ENCODE measurements around the gene SLC11A1. TPM values are rescaled to one million over a fixed set of nuclear protein-coding genes. Genes with fewer than 3 reads are reported as not detected.

SLC11A1 gene
- total RNA-seq, 2 donors from 2014 or later: 1.1 to 1.8 TPM

DNA sequence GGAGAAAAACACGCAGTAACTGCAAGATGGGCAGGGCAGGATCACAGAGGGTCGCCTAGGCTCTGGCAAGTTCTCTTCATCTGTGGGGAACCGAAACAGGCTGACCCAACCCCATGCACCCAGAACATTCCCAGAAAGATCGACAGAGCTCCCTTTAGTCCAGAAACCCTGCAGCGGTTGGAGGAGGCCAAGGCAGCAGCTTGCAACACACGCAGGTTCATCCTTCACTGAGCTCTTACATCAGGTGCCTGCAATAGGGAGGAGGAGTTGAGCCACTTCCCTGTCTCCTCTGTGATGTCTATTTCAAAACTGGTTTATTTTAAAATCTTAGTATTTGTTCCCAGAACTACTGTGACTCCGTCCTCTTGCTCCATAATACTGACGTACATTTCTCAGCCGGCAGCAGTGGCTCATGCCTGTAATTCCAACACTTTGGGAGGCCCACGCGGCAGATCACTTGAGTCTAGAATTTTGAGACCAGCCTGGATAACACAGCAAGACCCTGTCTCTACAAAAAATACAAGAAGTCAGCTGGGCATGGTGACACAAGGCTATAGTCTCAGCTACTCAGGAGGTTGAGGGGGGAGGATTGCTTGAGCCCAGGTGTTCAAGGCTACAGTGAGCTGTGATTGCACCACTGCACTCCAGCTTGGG lies 11.5 kb upstream of the SLC11A1 start:
- no peak for DNase-seq
- no peaks in the 10 kb centered on the region for H3K9me3 ChIP-seq
- no peaks in the 10 kb centered on the region for H3K27me3 ChIP-seq
- intact Hi-C loops (cut with DNase I): no loop called here
- peak overlapping the region; percentile 4 for H3K27ac ChIP-seq
- H3K4me1 ChIP-seq: no peaks in the 10 kb centered on the region
- TF ChIP-seq, protein P1, sequence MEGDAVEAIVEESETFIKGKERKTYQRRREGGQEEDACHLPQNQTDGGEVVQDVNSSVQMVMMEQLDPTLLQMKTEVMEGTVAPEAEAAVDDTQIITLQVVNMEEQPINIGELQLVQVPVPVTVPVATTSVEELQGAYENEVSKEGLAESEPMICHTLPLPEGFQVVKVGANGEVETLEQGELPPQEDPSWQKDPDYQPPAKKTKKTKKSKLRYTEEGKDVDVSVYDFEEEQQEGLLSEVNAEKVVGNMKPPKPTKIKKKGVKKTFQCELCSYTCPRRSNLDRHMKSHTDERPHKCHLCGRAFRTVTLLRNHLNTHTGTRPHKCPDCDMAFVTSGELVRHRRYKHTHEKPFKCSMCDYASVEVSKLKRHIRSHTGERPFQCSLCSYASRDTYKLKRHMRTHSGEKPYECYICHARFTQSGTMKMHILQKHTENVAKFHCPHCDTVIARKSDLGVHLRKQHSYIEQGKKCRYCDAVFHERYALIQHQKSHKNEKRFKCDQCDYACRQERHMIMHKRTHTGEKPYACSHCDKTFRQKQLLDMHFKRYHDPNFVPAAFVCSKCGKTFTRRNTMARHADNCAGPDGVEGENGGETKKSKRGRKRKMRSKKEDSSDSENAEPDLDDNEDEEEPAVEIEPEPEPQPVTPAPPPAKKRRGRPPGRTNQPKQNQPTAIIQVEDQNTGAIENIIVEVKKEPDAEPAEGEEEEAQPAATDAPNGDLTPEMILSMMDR (IDR thresholded peaks at IDR 0.05): no peak
- no peak overlapping the region for H3K4me3 ChIP-seq
- H3K36me3 ChIP-seq: no peaks in the 10 kb centered on the region
- H3K9ac ChIP-seq (ENCODE audit: low read depth in 2 of 2, low read length in 2 of 2): no peak overlapping the region

DNA sequence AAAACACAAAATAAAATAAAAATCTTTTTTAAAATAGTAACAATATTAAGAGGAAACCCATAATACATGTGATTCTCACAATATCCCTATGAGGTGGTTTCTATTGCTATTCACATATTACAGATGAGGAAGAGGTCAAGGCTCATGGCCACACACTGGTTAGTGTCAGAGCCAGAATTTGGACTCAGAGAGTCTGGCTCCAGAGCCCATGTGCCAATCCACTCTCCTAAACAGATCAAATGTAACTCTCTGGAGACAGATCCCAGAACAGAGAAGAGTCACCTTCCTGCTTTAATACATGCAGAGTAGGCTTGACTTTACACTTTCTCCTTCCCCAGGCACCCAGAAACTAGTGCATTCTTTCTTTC lies 10.1 kb upstream of the SLC11A1 start:
- Histone ChIP-seq H3K4me3 (no peak overlapping the region), H3K9me3 (no peaks in the 10 kb centered on the region), H3K27ac (peak overlapping the region; percentile 7), H3K27me3 (no peaks in the 10 kb centered on the region), H3K4me1 (no peaks in the 10 kb centered on the region), H3K9ac (ENCODE audit: low read depth in 2 of 2, low read length in 2 of 2) (no peak overlapping the region), H3K36me3 (no peaks in the 10 kb centered on the region)
- intact Hi-C loops (cut with DNase I): no loop called here
- DNase-seq: no peak
- TF ChIP-seq, protein P1 (IDR thresholded peaks at IDR 0.05): no peak

DNA sequence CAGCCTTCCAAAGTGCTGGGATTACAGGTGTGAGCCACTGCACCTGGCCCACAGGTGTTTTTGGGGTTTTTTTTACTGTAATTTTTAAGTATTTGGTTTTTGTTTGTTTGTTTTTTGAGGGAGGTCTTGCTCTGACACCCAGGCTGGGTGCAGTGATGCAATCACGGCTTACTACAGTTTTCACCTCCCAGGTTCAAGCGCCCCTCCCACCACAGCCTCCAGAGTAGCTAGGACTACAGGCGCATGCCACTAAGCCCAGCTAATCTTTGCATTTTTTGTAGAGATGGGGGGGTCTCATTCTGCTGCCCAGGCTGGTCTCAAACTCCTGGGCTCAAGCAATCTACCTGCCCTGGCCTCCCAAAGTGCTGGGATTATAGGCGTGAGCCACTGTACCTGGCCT lies 7.3 kb upstream of the SLC11A1 start:
- H3K4me3 ChIP-seq: no peak overlapping the region
- no peaks in the 10 kb centered on the region for H3K36me3 ChIP-seq
- TF ChIP-seq, protein P1 (IDR thresholded peaks at IDR 0.05): no peak
- H3K9me3 ChIP-seq: no peaks in the 10 kb centered on the region
- no peak overlapping the region for H3K9ac ChIP-seq (ENCODE audit: low read depth in 2 of 2, low read length in 2 of 2)
- no peak for DNase-seq
- no peaks in the 10 kb centered on the region for H3K4me1 ChIP-seq
- no peak overlapping the region for H3K27ac ChIP-seq
- H3K27me3 ChIP-seq: no peaks in the 10 kb centered on the region
- intact Hi-C loops (cut with DNase I): no loop called here

DNA sequence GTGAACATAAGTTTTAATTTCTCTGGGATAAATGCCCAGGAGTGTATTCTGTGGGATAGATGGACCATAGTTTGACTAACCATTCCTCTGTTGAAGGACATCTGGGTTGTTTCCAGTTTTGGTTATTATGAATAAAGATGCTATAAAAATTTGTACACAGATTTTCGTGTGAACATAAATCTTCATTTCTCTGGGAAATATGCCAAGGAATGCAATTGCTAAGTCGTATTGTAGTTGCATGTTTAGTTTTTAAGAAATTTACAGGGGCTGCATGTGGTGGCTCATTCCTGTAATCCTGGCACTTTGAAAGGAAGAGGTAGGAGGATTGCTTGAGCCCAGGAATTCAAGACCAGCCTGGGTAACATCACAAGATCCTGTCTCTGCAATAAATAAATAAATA lies 6.9 kb upstream of the SLC11A1 start:
- Histone ChIP-seq H3K36me3 (no peaks in the 10 kb centered on the region), H3K27ac (no peak overlapping the region), H3K9ac (ENCODE audit: low read depth in 2 of 2, low read length in 2 of 2) (no peak overlapping the region), H3K4me1 (no peaks in the 10 kb centered on the region), H3K4me3 (no peak overlapping the region), H3K9me3 (no peaks in the 10 kb centered on the region), H3K27me3 (no peaks in the 10 kb centered on the region)
- intact Hi-C loops (cut with DNase I): no loop called here
- no peak for DNase-seq
- TF ChIP-seq, protein P1 (IDR thresholded peaks at IDR 0.05): no peak

DNA sequence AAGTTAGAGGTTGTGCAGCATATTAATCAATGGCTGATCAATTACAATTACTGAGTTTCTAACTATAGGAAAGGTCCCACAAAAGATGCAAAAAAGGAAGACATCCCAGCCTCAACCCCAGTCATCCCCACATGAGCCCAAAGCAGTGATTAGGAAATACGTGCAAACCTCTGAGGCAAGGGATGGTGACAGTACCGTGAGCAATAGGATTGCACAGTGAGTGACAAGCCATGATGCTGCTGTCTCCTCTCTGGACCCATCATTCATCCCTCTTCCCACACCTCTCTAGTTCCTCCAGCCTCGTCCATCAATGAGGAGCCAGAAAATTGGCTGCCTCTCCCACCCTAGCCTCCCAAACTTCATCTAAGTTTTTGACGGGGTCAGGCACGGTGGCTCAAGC lies 4.0 kb upstream of the SLC11A1 start:
- H3K27me3 ChIP-seq: no peaks in the 10 kb centered on the region
- no peaks in the 10 kb centered on the region for H3K36me3 ChIP-seq
- H3K9ac ChIP-seq (ENCODE audit: low read depth in 2 of 2, low read length in 2 of 2): no peak overlapping the region
- no peak for DNase-seq
- TF ChIP-seq, protein P1 (IDR thresholded peaks at IDR 0.05): no peak
- H3K4me3 ChIP-seq: no peak overlapping the region
- intact Hi-C loops (cut with DNase I): no loop called here
- no peaks in the 10 kb centered on the region for H3K4me1 ChIP-seq
- no peak overlapping the region for H3K27ac ChIP-seq
- H3K9me3 ChIP-seq: no peaks in the 10 kb centered on the region
